ENCODE results near the gene PLCG1.

- TF ChIP-seq RNF2 (IDR thresholded peaks at IDR 0.05; ENCODE audit: borderline replicate concordance, low read depth, low read length, missing control alignments, poor library complexity, severe bottlenecking): no peak
- no peak for TF ChIP-seq SIN3A (conservative IDR thresholded peaks at IDR 0.05 in 1 of 2, IDR thresholded peaks at IDR 0.05 in 1 of 2; ENCODE audit: low read depth in 1 of 2, low read length in 2 of 2)
- no peak for TF ChIP-seq CTCF (IDR thresholded peaks at IDR 0.05; ENCODE audit: control extremely low read depth in 1 of 3, insufficient read depth in 1 of 3, low read depth in 1 of 3, low read length in 3 of 3)
- no peak for TF ChIP-seq KDM4A (IDR thresholded peaks at IDR 0.05; ENCODE audit: low read depth, low read length, severe bottlenecking)
- TF ChIP-seq SAP30 (IDR thresholded peaks at IDR 0.05; ENCODE audit: insufficient read depth, insufficient replicate concordance, low read length): no peak
- TF ChIP-seq GABPA (IDR thresholded peaks at IDR 0.05; ENCODE audit: borderline replicate concordance, insufficient read depth, low read length): no peak
- no peak for TF ChIP-seq CBX5 (IDR thresholded peaks at IDR 0.05; ENCODE audit: low read depth, low read length)
- TF ChIP-seq BCL11A (IDR thresholded peaks at IDR 0.05; ENCODE audit: low read depth in 2 of 2, low read length in 2 of 2): no peak
- no peak for TF ChIP-seq JUND (IDR thresholded peaks at IDR 0.05; ENCODE audit: low read length)
- no peak for TF ChIP-seq KDM1A (IDR thresholded peaks at IDR 0.05; ENCODE audit: borderline replicate concordance, low read length)
- no peak for TF ChIP-seq ZNF274 (IDR thresholded peaks at IDR 0.05; ENCODE audit: borderline replicate concordance, extremely low read depth, low read length)
Observed at GRCh38 chr20:41221614-41222218, 84.4 kb downstream of the PLCG1 start.
